Tibial artery (tissue), 4 donors: ENCODE measurements around the gene CSNK1G3.

Experiments
- DNase-seq, 2 donors: peaks; one replicate each; pipeline ENCODE4 v3.0.0-alpha.2; 2019
- H3K27ac ChIP-seq, 2 donors: fragments of 200-600 bp; sonication (generic) in 1 of 2; 1 replicate in 1 of 2; 2 replicates in 1 of 2; pipeline ENCODE4 v1.5.1; 2018 to 2019; ENCODE audit warnings: mild to moderate bottlenecking in 1 of 2
- H3K27me3 ChIP-seq, 2 donors: fragments of 200-600 bp; sonication (generic) in 1 of 2; one replicate each; pipeline versions ENCODE4 v1.5.1 to v1.6.0; 2016 to 2019
- H3K36me3 ChIP-seq, 3 donors: fragments of 200-600 bp; sonication (generic) in 2 of 3; one replicate each; pipeline ENCODE4 v1.5.1; 2016 to 2019; ENCODE audit warnings: mild to moderate bottlenecking in 2 of 3
- H3K4me1 ChIP-seq, 4 donors: fragments of 200-600 bp; sonication (generic) in 2 of 4; 1 replicate in 3 of 4; 2 replicates in 1 of 4; pipeline ENCODE4 v1.5.1; 2016 to 2019
- H3K4me3 ChIP-seq, 2 donors: fragments of 200-600 bp; sonication (generic) in 1 of 2; 1 replicate in 1 of 2; 2 replicates in 1 of 2; pipeline ENCODE4 v1.5.1; 2018 to 2019; ENCODE audit warnings: mild to moderate bottlenecking in 2 of 2
- H3K9me3 ChIP-seq, 3 donors: fragments of 200-600 bp; sonication (generic) in 1 of 3; one replicate each; pipeline ENCODE4 v1.5.1; 2016 to 2019
- CTCF ChIP-seq, 2 experiments: fragments of 200-600 bp in 1 of 2; fragments of 450-650 bp in 1 of 2; IDR thresholded peaks; one replicate each; pipeline ENCODE4 v1.5.1; 2017 to 2019; ENCODE audit warnings: antibody characterized with exemption in 2 of 2, mild to moderate bottlenecking in 1 of 2, moderate library complexity in 1 of 2
- intact Hi-C: fragments of 100-400 bp; cut with DNase I; formaldehyde crosslinking; loops from one replicate; pipeline ENCODE4 v1.15.0; 2023; ENCODE audit warnings: low total_unique reads

The CSNK1G3 gene

GRCh38 chr5:123515904-123516303 lies 3.9 kb downstream of the CSNK1G3 start:
- intact Hi-C loops, result no loop called here
- no peaks in the 10 kb centered on the region for H3K36me3 ChIP-seq
- no peak overlapping the region for H3K27ac ChIP-seq
- no peaks in the 10 kb centered on the region for H3K9me3 ChIP-seq
- H3K27me3 ChIP-seq, result no peaks in the 10 kb centered on the region
- H3K4me3 ChIP-seq, result no peak overlapping the region
- H3K4me1 ChIP-seq, result peaks cover 0 to 11% (median 5%) of the 10 kb centered on the region in 4 donors
- no peak for TF ChIP-seq CTCF (IDR thresholded peaks at IDR 0.05)
- no peak for DNase-seq

GRCh38 chr5:123517476-123517875 lies 5.5 kb downstream of the CSNK1G3 start:
- H3K4me3 ChIP-seq, result no peak overlapping the region
- no peaks in the 10 kb centered on the region for H3K27me3 ChIP-seq
- no peaks in the 10 kb centered on the region for H3K9me3 ChIP-seq
- intact Hi-C loops, result no loop called here
- no peak overlapping the region for H3K27ac ChIP-seq
- TF ChIP-seq CTCF (IDR thresholded peaks at IDR 0.05), result no peak
- H3K4me1 ChIP-seq, result peaks cover 0 to 19% (median 6%) of the 10 kb centered on the region in 4 donors
- DNase-seq, result no peak
- H3K36me3 ChIP-seq, result no peaks in the 10 kb centered on the region

GRCh38 chr5:123518111-123518510 lies 6.1 kb downstream of the CSNK1G3 start:
- DNase-seq, result no peak
- Histone ChIP-seq H3K4me1 (peaks cover 0 to 19% (median 6%) of the 10 kb centered on the region in 4 donors), H3K36me3 (no peaks in the 10 kb centered on the region), H3K27ac (no peak overlapping the region), H3K9me3 (no peaks in the 10 kb centered on the region), H3K27me3 (no peaks in the 10 kb centered on the region), H3K4me3 (no peak overlapping the region)
- intact Hi-C loops, result no loop called here
- TF ChIP-seq CTCF (IDR thresholded peaks at IDR 0.05), result no peak

- TF ChIP-seq CTCF (IDR thresholded peaks at IDR 0.05), result no peak
- no peaks in the 10 kb centered on the region for H3K9me3 ChIP-seq
- no peak for DNase-seq
- H3K4me1 ChIP-seq, result peaks cover 0 to 21% (median 13%) of the 10 kb centered on the region in 4 donors
- H3K4me3 ChIP-seq, result no peak overlapping the region
- H3K36me3 ChIP-seq, result no peaks in the 10 kb centered on the region
- intact Hi-C loops, result no loop called here
- no peaks in the 10 kb centered on the region for H3K27me3 ChIP-seq
- H3K27ac ChIP-seq, result no peak overlapping the region
Observed at GRCh38 chr5:123520677-123521247, 8.8 kb downstream of the CSNK1G3 start.

- Histone ChIP-seq H3K27me3 (no peaks in the 10 kb centered on the region), H3K4me1 (peaks cover 0 to 24% (median 14%) of the 10 kb centered on the region in 4 donors), H3K27ac (no peak overlapping the region), H3K9me3 (no peaks in the 10 kb centered on the region), H3K36me3 (no peaks in the 10 kb centered on the region), H3K4me3 (no peak overlapping the region)
- intact Hi-C loops, result no loop called here
- no peak for DNase-seq
- no peak for TF ChIP-seq CTCF (IDR thresholded peaks at IDR 0.05)
Observed at GRCh38 chr5:123524146-123524545, 12.2 kb downstream of the CSNK1G3 start.

GRCh38 chr5:123527190-123527589 lies 15.2 kb downstream of the CSNK1G3 start:
- intact Hi-C loops, result no loop called here
- Histone ChIP-seq H3K36me3 (no peaks in the 10 kb centered on the region), H3K9me3 (no peaks in the 10 kb centered on the region), H3K27me3 (no peaks in the 10 kb centered on the region), H3K4me3 (no peak overlapping the region), H3K27ac (no peak overlapping the region), H3K4me1 (peaks cover 0 to 28% (median 12%) of the 10 kb centered on the region in 4 donors)
- TF ChIP-seq CTCF (IDR thresholded peaks at IDR 0.05), result no peak
- DNase-seq, result no peak
